Measurements from ENCODE around the gene STRN.
"Not testable (repeated sequence)": the region's sequence is repeated elsewhere in the genome, so short reads cannot be mapped to it uniquely, and the experiment has no call there.

Gene STRN

GRCh38 chr2:36824683-36825082, 141.7 kb downstream of the STRN start:
- DNase-seq = not testable (repeated sequence)

- DNase-seq = no peak
Measured at GRCh38 chr2:36824273-36824672, 142.1 kb downstream of the STRN start.

- no peak for DNase-seq
Measured at GRCh38 chr2:36823862-36824261, 142.5 kb downstream of the STRN start.

DNA sequence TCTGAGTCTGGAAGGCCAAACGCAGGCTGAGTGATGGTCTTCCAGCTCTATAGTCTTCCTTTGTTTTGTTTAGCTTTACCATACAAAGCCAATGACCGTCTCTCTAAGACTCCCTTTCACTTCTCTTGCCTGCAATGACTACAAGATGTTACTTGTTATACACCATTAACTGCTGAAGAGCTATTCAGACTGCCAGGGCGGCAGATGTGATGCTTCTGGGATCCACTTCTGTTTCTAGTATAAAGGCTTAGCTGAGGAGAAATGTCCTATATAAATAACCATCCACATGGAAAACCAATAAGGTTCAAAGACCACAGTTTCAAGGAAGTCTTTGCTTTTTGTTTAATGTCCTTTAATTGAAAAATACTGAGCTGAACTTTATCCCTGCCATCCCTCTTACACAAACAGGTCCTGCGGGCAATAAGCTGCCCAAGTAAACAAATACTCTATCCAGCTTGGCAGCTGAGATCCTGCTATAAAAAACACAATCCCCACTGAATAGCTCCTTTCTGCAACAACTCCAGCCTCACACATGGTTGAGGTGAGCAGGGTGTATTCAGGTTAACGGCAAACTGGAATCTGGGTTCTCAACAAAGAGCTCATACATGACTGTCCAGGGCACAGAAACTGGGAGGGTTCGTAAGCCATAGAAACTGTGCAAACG, 145.3 kb downstream of the STRN start:
- no peak for DNase-seq

GRCh38 chr2:36819095-36819711, 147.1 kb downstream of the STRN start:
- DNase-seq = no peak

DNA sequence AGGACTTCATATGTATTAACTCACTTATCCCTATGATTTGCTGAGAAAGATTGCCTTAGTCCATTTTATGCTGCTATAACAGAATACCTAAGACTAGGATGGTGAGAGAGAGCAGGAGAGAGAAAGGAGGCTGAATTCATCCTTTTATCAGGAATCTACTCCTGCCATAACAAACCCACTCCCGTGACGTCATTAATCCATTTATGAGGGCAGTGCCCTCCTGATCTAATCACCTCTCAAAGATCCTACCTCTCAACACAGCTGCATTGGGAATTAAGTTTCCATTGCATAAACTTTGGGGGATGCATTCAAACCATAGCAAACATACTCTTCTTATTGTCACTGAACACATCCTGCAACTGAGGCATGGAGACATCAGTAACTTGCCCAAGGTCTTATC, 147.8 kb downstream of the STRN start:
- no peak for DNase-seq

GRCh38 chr2:36812196-36812595, 154.1 kb downstream of the STRN start:
- DNase-seq = no peak

DNA sequence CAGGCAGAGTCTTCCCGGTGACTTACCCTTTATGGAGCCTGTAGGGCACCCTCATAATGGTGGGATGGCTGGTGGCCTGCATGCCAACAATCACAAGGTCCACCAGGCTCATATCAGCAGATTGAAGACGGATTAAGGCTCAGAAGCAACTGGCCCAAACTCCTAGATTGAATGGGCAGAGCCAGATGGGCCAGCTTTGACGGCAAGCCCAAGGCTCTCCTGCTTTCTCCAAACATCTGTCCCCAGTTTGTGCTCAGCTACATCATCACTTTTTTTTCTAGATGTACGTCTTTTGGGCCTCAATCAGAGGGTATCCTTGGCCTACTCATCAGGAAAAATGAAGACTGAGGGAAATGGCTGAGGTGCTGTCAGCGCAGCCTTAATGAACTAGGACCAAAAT, 155.3 kb downstream of the STRN start:
- peak; percentile 58 for DNase-seq

GRCh38 chr2:36809069-36809445, 157.3 kb downstream of the STRN start:
- no peak for DNase-seq

GRCh38 chr2:36808386-36809068, 157.8 kb downstream of the STRN start:
- no peak for DNase-seq

GRCh38 chr2:36807223-36807886, 159.0 kb downstream of the STRN start:
- no peak for DNase-seq

DNA sequence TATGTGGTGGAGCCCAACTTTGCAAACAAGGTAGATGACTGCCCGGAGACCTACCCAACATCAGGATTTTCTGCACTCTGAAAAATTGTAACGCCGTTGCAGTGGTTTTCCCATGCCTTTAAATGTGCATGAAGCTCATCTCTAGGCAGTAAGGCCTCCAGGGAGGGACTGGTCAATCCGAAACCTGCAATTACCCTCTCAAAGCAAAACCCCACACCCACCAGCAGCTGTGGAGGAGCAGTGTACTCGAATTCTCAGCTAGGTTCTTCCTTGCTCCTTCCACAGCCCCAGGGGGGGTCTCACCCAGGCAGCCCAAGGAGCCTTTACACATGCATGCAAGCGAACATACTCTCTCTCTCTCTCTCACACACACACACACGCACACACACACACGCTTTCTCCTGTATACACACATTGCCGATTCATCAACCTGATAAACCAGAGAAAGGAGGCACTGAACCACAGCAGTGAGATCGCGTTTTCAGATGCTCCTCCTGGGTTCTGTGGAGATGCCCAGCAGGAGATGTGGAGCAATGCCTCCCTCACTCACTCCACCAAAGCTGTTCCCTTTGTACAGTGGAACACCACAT, 160.6 kb downstream of the STRN start:
- no peak for DNase-seq

DNA sequence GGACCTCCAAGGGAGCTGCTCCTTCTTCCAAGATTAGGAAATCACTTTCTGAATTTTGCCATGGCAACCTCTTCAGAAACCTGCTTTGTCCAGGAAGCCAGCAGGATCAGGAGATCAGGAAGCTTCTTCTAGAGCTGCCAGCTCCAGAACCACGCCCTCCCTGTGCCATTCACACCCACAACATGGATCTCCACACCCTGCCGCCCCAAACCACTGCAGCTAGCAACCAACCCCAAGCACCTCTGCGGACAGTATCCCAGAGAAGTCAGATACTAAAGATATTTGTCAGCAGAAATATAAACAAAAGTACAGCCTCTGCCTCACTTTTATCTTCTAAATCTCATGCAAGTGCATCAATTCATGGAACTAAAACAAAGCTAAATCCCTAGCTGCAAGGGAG, 163.4 kb downstream of the STRN start:
- DNase-seq = no peak

DNA sequence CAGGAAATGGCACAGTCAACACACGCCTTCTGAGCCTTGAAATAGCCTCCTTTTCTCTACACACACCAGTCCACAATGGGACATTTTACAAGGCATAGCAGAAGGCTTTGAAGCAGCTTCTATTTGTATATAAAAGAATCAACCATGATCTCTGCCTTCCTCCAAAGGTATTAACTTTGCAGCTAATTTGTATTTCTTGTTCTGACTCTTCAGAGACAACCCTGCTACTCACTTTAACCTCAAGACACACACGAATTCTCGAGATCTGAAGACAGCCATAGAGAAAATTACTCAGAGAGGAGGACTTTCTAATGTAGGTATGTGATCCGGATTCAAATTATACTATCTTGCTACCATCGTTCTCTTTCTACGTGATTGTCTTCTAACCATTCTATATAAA, 165.2 kb downstream of the STRN start:
- no peak for DNase-seq

- DNase-seq = no peak
Measured at GRCh38 chr2:36800381-36800780, 166.0 kb downstream of the STRN start.

- no peak for DNase-seq
Measured at GRCh38 chr2:36798724-36799123, 167.6 kb downstream of the STRN start.

DNA sequence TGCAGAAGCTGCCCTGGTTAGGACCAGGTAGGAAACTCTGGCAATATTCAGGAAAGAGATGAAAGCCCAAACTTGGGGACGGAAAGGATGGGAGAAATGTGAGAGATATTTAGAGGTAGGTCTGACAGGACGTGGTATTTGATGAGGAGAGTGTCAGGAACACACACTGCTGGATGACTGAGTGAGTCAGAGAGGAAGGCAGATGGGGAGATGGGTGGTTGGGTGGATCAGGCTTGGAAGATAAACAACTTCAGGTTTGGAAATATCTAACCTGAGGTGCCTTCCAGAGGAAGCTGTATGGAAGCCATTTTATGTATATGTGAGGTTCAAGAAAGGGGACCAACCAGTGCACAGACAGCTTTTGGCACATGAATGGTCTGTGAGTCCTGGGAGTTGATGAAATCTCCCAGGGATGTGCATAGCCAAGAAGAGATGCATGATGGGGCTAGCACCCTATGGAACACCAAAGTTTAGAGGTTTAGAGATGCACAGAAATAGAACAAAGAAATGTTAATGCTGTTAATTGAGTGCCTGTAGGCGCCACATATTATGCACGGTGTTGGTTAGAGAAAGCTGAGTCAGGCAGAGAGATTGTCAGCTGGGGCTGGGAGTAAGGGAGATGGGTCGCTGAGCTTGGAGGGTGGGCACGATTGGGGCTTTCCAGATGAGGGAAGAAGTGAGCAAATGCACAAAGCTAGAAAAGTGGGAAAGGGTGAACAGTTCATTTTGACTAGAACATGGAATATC, 168.8 kb downstream of the STRN start:
- no peak for DNase-seq

Measured in DMS 273 treated with DMSO at 0.1 percent for 48 hours (cell line).